Measurements from ENCODE around the gene AJM1. TPM values are rescaled to one million over a fixed set of nuclear protein-coding genes. Genes with fewer than 3 reads are reported as not detected.

The AJM1 gene
- total RNA-seq, 1 experiment from 2014 or later: 7.1 TPM

GRCh38 chr9:136794281-136794999, 47.8 kb upstream of the AJM1 start (continued):
- no peak for TF ChIP-seq POLR2AphosphoS5 (IDR thresholded peaks at IDR 0.05; ENCODE audit: low read depth, low read length)

- ChIA-PET POLR2A (no interaction called here), RAD21 (ENCODE audit: low non-redundant PET in 1 of 2, low total read pairs in 2 of 2, uncharacterized antibody in 2 of 2, unreplicated experiment in 2 of 2) (no interaction called here), CTCF (no interaction called here)
- no peak overlapping the region for H3K9ac ChIP-seq (ENCODE audit: low read length)
- no peaks in the 10 kb centered on the region for H3K9me3 ChIP-seq (ENCODE audit: control insufficient read depth in 1 of 2, insufficient read depth in 1 of 2, low read depth in 1 of 2, low read length in 2 of 2)
- no peaks in the 10 kb centered on the region; a peak in 1 of 4 replicates for H3K36me3 ChIP-seq (ENCODE audit: control insufficient read depth in 1 of 2, insufficient read depth in 2 of 2, low read length in 2 of 2)
- no peaks in the 10 kb centered on the region for H3K27me3 ChIP-seq (ENCODE audit: insufficient read depth, low read length)
- TF ChIP-seq ELF1 (IDR thresholded peaks at IDR 0.05; ENCODE audit: borderline replicate concordance, low read depth) (no peak), POLR2AphosphoS5 (IDR thresholded peaks at IDR 0.05; ENCODE audit: low read depth, low read length) (peak; percentile 43; the same call in 1 of the 2 replicates)
- BruUV-seq (replicated peaks): no TSS peak
- H3K4me2 ChIP-seq (ENCODE audit: low read length): no peak overlapping the region
- ATAC-seq (no peak), DNase-seq (ENCODE audit: low read depth, low spot score) (no peak)
- no peaks in the 10 kb centered on the region for H3K9me2 ChIP-seq (ENCODE audit: insufficient read depth)
- H2AFZ ChIP-seq (ENCODE audit: low read depth, low read length, poor library complexity, severe bottlenecking): no peak overlapping the region
- H3K4me1 ChIP-seq (ENCODE audit: control insufficient read depth in 1 of 2, insufficient read depth in 2 of 2, low read length in 2 of 2): peaks cover 17 to 38% of the 10 kb centered on the region in 2 experiments
- no peak overlapping the region for H3K4me3 ChIP-seq (replicated peaks in 1 of 2; ENCODE audit: low read depth in 1 of 2, low read length in 2 of 2)
- H3K27ac ChIP-seq (ENCODE audit: low read depth, low read length): no peak overlapping the region
- peaks cover 12% of the 10 kb centered on the region; the same call in 1 of the 2 replicates for H3K79me2 ChIP-seq (ENCODE audit: insufficient read depth, low read length)
- H4K20me1 ChIP-seq (ENCODE audit: insufficient read depth): no peaks in the 10 kb centered on the region
- intact Hi-C loops (cut with micrococcal nuclease): no loop called here
These were observed 47.3 kb upstream of the AJM1 start for GRCh38 chr9:136795000-136795348.

- no peak within 1 kb of the TSS for H2AFZ ChIP-seq (ENCODE audit: low read depth, low read length, poor library complexity, severe bottlenecking)
- no peaks in the 10 kb centered on the region for H4K20me1 ChIP-seq (ENCODE audit: insufficient read depth)
- H3K79me2 ChIP-seq (ENCODE audit: insufficient read depth, low read length): peaks cover 12% of the 10 kb centered on the region; the same call in 1 of the 2 replicates
- ChIA-PET RAD21 (ENCODE audit: low non-redundant PET in 1 of 2, low total read pairs in 2 of 2, uncharacterized antibody in 2 of 2, unreplicated experiment in 2 of 2) (no interaction called here), CTCF (no interaction called here), POLR2A (no interaction called here)
- no peak for ATAC-seq
- H3K9me2 ChIP-seq (ENCODE audit: insufficient read depth): no peaks in the 10 kb centered on the region
- H3K27ac ChIP-seq (ENCODE audit: low read depth, low read length): no peak within 1 kb of the TSS
- H3K9me3 ChIP-seq (ENCODE audit: control insufficient read depth in 1 of 2, insufficient read depth in 1 of 2, low read depth in 1 of 2, low read length in 2 of 2): no peaks in the 10 kb centered on the region
- no peak within 1 kb of the TSS for H3K4me3 ChIP-seq (replicated peaks in 1 of 2; ENCODE audit: low read depth in 1 of 2, low read length in 2 of 2)
- H3K9ac ChIP-seq (ENCODE audit: low read length): no peak within 1 kb of the TSS
- no TSS peak for BruUV-seq (replicated peaks)
- no peaks in the 10 kb centered on the region for H3K27me3 ChIP-seq (ENCODE audit: insufficient read depth, low read length)
- no peaks in the 10 kb centered on the region; a peak in 1 of 4 replicates for H3K36me3 ChIP-seq (ENCODE audit: control insufficient read depth in 1 of 2, insufficient read depth in 2 of 2, low read length in 2 of 2)
- intact Hi-C loops (cut with micrococcal nuclease): no loop called here
- peaks cover 17 to 43% of the 10 kb centered on the region in 2 experiments for H3K4me1 ChIP-seq (ENCODE audit: control insufficient read depth in 1 of 2, insufficient read depth in 2 of 2, low read length in 2 of 2)
- H3K4me2 ChIP-seq (ENCODE audit: low read length): no peak within 1 kb of the TSS
- DNase-seq (ENCODE audit: low read depth, low spot score): no peak
- TF ChIP-seq POLR2A (IDR thresholded peaks at IDR 0.05; ENCODE audit: borderline replicate concordance, extremely low read depth, insufficient read depth, insufficient read length) (no peak), SIN3A (IDR thresholded peaks at IDR 0.05; ENCODE audit: low read depth) (no peak), YY1 (IDR thresholded peaks at IDR 0.05; ENCODE audit: extremely low read depth, insufficient replicate concordance, low read depth, low read length) (no peak), REST (IDR thresholded peaks at IDR 0.05; ENCODE audit: low read depth) (no peak), POLR2AphosphoS5 (IDR thresholded peaks at IDR 0.05; ENCODE audit: low read depth, low read length) (no peak), TCF7L2 (IDR thresholded peaks at IDR 0.05; ENCODE audit: borderline replicate concordance, extremely low read depth, insufficient read depth, insufficient read length) (no peak), FOSL1 (IDR thresholded peaks at IDR 0.05; ENCODE audit: low read depth) (no peak), ELF1 (IDR thresholded peaks at IDR 0.05; ENCODE audit: borderline replicate concordance, low read depth) (no peak), MAX (IDR thresholded peaks at IDR 0.05) (no peak), SP1 (IDR thresholded peaks at IDR 0.05; ENCODE audit: low read depth) (no peak), EZH2phosphoT487 (IDR thresholded peaks at IDR 0.05; ENCODE audit: borderline replicate concordance) (no peak), SRF (IDR thresholded peaks at IDR 0.05; ENCODE audit: low read depth) (no peak), RAD21 (IDR thresholded peaks at IDR 0.05; ENCODE audit: low read depth) (no peak), ZFX (IDR thresholded peaks at IDR 0.05) (no peak), CEBPB (IDR thresholded peaks at IDR 0.05; ENCODE audit: low read depth) (no peak)
These were observed 46.0 kb upstream of the AJM1 start, which contains the start of gene CCDC183 for GRCh38 chr9:136796238-136796774. Gene CCDC183, plus strand, starts transcription at chr9:136796338. Its CDS starts 60 bp downstream, at chr9:136796398.
